Stimulated activated CD4-positive, alpha-beta T cell treated with anti-CD3 and anti-CD28 coated beads, Interleukin-4, amount 100 ng/mL, for 4 hours (primary cell): Measurements from ENCODE around the gene CHRM2.

Experiments
- DNase-seq, 2 experiments: peaks; one replicate each; pipeline ENCODE4 v3.0.0-alpha.2; 2020

CHRM2 gene

DNA sequence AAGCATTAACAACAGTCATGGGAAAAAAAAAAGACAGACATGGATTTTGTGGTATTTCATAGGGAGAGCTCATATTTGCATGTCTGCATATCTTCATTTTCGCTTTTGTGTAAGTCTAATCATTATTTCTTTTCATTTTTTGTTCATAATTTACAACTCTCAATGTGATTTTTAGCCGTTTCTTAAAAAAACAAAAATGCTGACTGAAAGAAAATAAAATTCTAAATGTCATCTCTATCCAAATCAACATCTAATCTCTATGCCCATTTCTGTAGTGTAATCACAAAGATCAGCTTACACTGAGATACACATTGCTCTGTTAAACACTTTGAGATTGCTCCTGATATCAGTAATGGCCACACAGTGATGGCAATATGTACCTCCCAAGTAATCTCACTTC lies 29.2 kb downstream of the CHRM2 start:
- no peak for DNase-seq

GRCh38 chr7:136900005-136900404 lies 31.6 kb downstream of the CHRM2 start:
- DNase-seq = no peak

GRCh38 chr7:136910771-136911170 lies 42.3 kb downstream of the CHRM2 start:
- no peak for DNase-seq

DNA sequence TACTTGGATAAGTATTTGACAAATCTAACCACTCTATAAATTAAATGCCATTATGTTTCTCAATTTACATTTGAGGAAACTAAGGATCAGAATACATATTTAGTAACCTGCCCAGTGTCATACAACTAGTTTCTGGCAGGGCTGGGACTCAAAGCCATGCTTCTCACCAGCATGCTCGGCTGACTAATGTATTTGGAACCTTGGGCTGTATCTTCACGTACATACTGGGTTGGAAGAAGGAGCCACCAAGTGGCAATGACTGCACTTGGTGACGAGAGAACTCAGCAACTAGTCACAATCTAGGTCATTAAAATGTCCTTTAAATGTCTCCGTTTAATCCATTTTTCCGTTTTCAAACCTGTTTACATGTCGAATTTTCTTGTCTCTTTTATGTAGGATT lies 42.9 kb downstream of the CHRM2 start:
- no peak for DNase-seq

DNA sequence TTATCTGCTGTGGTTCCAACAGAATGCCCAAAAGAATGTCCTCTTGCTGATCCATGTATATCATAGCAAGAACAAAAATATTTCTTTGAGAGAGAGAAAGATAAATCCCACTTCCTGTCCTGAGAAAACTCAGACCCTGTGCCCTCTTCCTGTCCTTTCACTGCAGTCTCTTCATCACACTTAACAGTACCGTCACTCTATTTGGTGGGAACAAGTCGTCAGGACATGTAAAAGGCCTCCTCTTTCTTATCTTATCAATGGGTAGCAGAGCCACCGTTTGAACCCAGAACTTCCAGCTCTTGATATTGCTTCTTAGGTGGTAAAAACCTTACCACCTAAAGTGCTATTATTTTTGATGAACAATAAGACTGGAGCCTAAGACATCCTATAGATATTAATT lies 43.9 kb downstream of the CHRM2 start:
- no peak for DNase-seq

DNA sequence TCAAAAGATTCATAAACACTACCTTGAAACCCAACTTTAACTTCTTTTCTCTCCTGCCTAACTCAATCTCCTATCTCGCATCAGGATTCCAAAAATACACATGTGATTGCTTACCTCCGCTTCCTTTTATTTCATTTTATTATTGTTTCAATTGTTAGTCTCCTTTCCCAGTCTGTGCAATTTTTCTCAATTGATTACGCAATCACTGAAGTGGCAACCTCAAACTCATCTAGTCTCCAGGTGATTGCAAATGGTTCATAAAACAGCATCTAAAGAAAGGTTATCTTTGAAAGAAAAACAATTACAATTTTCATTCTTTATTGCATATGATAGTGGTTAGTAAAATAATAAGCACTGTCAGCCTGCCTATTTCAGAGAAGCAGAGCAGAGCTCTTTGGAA lies 45.6 kb downstream of the CHRM2 start:
- no peak for DNase-seq

GRCh38 chr7:136919820-136920219 lies 51.4 kb downstream of the CHRM2 start:
- DNase-seq = no peak

- no peak for DNase-seq
These were observed 54.7 kb downstream of the CHRM2 start for GRCh38 chr7:136923111-136923667.

- no peak for DNase-seq
These were observed 56.6 kb downstream of the CHRM2 start for GRCh38 chr7:136925044-136925443.

DNA sequence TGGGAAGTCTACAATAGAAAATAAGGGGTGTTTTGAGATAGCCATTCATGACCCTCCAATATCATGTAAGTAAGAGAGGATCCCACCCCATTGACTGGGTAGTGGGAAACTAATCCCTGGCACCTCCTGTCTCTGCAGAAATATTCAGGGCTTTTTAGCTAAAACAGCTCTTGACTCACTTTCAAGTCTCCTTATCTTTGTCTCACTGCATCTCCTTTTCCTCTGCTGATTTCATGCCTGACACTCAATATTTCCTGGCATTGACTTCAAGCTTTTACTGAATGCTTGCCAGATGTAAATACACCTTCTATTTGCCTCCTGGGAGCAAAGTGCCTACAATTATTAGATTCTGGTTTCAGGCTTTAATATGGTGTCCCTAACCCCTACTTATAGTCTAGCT lies 57.1 kb downstream of the CHRM2 start:
- no peak for DNase-seq

GRCh38 chr7:136931169-136931867 lies 62.9 kb downstream of the CHRM2 start:
- no peak for DNase-seq

DNA sequence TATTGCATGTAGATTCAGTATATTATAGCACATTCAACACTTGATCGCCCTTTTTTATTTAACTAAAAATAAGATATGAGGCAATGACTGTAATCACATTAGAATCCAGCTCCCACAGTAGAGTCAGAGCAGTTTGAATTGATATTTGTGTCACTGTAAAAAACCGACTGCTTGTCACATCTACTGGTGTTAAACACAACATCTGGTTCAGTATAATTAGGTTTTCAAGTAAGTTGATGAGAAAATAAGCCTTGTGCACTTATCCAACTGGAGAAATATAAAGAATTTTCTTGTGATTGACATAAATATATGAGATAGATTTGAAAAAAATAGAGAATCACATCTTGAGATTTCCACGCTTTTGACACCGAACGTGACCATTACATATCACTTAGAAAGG lies 69.0 kb downstream of the CHRM2 start:
- no peak for DNase-seq

DNA sequence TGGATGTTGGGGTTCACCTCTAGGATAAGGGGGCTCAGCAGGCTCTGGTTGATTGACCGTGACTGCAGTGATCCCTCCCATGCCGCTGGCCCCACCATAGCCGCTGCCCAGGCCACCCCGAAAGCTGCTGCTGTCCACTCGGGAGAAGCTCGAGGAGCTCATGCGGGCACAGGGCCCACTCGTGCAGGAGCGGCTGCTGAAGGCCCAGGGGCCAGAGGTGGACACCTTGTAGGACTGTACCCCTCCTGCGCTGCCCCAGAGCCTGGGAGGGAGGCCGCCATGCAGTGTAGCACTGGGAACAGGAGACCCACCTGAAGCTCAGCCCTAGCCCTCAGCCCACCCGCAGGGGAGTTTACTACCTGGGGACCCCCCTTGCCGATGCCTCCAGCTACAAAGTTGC lies 70.0 kb downstream of the CHRM2 start:
- no peak for DNase-seq

DNA sequence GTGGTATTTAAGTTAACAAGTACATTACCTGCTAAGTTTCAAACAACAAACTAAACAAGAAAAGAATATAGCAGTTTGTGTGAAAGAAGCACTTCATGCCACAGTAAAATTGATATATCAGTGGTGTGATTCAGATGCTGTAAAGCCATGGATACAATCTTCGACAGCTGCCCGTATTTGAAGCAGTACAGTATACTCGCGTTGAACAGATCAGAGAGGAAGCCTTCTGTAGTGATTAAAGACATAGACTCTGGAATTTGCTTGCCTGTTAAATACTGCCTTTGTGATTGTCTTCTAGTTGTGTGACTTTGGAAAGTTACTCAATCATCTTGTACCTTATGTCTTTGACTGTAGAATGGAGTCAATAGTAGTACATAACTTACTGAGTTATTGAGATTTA lies 71.7 kb downstream of the CHRM2 start:
- DNase-seq = no peak

GRCh38 chr7:136940917-136941316 lies 72.5 kb downstream of the CHRM2 start:
- DNase-seq = no peak

DNA sequence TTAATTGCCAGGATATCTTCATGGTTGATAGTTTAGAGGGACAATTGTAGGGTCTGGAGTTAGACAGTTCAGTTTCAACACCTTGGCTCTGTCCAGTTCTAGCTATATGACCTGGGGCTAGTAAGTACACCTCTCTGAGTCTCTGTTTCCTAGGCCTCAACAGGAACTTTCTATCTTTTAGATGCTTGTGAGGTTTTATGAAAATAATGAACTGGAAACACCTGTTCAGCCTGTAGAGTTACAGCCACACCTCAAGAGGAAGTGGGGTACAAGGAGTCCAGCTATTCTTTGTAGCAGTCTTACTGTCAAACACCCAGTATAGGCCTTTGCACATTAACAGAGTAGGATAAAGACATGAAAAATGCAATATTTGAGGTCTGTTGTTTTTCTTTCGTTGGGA lies 73.4 kb downstream of the CHRM2 start:
- no peak for DNase-seq

GRCh38 chr7:136942401-136942800 lies 73.9 kb downstream of the CHRM2 start:
- no peak for DNase-seq

DNA sequence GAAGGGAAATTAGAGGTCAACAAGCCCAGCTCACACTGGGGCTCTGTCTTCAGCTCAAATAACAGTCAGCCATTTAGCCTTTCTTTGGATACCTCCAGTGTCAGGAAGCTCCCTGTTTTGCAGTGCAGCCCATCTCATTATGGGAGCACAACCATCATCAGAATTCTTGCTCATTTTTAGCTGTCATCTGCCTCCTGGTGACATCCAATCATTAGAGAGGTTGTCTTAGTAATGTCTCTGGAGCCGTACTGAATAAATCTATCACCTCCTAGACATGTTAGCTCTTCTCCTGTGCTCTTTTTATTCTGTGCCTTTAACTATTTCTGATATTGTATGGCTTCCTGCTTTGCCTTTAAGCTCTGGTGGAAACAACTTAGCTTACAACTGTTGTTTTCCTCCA lies 74.5 kb downstream of the CHRM2 start:
- DNase-seq = no peak

DNA sequence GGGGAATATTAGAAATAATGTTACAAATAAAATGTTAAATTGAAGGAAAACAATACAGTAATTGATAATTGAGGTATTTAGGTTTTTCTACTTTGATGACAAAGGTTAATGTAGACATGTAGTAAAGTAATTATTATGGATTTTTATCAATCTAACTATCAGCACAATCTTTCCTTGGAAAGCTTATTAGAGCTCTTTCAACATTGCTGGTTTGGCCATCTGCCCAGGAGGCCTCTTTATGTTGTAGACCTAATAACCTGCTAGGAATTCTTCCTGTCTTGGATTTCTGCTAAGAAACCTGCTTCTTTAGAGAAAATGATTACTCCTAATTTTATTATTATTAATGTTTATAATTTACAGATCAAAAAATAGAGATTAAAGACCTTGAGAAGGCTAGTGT lies 78.9 kb downstream of the CHRM2 start:
- DNase-seq = no peak

DNA sequence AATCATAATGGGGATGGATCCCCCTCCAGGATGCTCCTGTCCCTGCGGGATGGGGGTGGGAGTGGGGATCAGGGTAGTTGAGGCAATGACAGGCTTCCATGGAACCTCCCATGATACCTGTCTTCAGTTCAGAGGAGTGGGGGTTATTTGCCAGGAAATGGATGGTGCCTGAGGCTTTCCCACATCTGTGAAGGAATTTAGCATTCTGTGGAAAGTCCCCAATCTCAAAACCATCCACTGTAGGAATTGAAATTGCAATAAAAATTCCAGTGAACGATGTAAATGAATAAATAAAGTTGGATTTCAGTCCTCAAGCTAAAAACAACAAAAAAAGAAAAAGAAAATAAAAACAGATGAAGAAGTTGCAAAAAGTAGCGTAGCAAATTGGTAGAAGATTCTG lies 81.9 kb downstream of the CHRM2 start:
- no peak for DNase-seq

- DNase-seq = no peak
These were observed 84.9 kb downstream of the CHRM2 start for GRCh38 chr7:136953386-136953785.

- no peak for DNase-seq
These were observed 87.8 kb downstream of the CHRM2 start for GRCh38 chr7:136956232-136956631.

DNA sequence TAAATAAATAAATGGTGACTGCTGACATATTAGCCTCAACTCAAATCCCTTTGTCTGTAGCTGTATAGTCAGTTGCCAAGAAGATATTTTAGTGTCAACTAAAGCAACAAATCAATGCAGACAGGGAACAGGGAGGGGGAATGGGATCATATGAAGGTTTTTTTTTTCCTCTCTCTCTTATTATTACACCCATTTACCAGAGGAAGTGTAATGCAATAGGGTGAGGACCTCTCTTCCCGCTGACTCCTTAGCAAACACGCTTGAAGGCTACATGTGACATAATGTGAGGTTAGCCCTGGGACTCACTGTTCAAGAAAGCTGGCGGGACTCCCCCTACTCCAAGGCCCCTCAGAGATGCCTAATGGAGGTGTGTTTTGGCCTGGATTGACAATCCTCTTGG lies 88.2 kb downstream of the CHRM2 start:
- no peak for DNase-seq

- DNase-seq = no peak
These were observed 88.9 kb downstream of the CHRM2 start for GRCh38 chr7:136957391-136957790.

DNA sequence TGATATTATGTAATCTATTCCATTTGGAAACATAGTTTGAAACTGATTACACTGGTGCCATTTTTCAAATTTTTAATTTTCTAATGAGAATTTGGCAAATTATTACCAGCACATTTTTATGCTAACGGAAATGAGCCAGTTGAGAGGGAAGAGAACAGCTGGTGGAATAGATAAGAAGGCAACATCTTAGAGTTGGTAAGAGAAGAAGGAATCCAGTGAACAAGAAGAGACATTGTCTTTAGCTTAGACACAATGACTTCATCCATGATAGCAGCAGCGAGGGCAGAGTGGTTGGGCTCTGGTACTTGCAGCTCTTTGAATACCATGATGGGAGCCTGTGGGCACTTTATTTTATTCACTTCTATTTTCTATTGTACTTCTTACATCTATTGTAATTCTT lies 89.6 kb downstream of the CHRM2 start:
- DNase-seq = no peak
